Measurements from ENCODE around the gene SLC35A2.
"Not testable (repeated sequence)": the region's sequence is repeated elsewhere in the genome, so short reads cannot be mapped to it uniquely, and the experiment has no call there.

Gene SLC35A2

DNA sequence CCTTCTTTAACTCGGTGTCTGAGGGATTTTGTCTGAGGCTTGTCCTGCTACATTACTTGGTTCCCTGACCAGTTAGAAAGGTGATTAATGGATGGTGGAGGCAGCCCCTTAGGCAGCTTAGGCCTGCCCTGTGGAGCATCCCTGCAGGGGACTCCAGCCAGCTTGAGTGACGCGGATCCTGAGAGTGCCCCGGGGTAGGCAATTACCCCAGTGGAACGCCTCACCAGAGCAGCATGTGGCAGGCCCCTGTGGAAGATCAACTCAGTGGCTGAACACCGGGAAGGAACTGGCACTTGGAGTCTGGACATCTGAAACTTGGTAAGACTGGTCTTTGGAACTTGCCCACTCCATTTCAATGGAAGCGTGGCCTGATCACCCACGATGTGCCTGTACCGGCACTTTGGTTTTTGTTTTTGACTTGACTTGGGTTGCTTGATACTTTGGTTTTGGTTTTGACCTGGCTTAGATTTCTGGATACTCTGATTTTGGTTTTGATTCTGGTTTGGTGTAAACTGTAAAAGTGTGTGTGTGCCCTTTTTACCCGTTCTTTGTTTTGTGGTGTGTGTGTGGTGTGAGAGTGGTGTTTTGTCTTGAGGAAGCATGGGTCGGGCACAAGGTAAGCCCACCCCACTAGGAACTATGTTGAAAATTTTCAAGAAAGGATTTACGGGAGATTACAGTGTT lies 57.2 kb downstream of the SLC35A2 start:
- H3K27me3 ChIP-seq (replicated peaks; ENCODE audit: control insufficient read depth, insufficient read depth, low read length, poor library complexity, severe bottlenecking); H3K4me1 ChIP-seq (ENCODE audit: control insufficient read depth, insufficient read depth, low read length, poor library complexity, severe bottlenecking); H3K36me3 ChIP-seq (ENCODE audit: control insufficient read depth, insufficient read depth, low read length); H3K27ac ChIP-seq (ENCODE audit: insufficient read depth, low read length, poor library complexity, severe bottlenecking); DNase-seq; H3K9me3 ChIP-seq (ENCODE audit: control insufficient read depth, low read length); H3K4me3 ChIP-seq (ENCODE audit: insufficient read depth, low read depth, low read length, poor library complexity, severe bottlenecking): not testable (repeated sequence)

DNA sequence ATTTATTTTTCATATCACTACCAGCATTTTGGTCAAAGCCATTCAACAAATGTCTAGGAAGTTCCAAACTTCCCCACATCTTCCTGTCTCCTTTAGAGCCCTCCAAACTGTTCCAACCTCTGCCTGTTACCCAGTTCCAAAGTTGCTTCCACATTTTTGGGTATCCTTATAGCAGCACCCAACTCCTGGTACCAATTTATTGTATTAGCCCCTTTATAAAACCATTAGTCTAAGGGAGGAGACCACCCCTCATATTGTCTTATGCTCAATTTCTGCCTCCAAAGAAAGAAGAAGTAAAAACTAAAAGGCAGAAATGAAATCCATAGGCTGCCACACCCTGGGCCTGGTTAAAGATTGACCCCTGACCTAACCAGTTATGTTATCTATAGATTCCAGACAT lies 58.0 kb downstream of the SLC35A2 start:
- not testable (repeated sequence) for H3K9me3 ChIP-seq (ENCODE audit: control insufficient read depth, low read length); H3K4me3 ChIP-seq (ENCODE audit: insufficient read depth, low read depth, low read length, poor library complexity, severe bottlenecking); H3K27me3 ChIP-seq (replicated peaks; ENCODE audit: control insufficient read depth, insufficient read depth, low read length, poor library complexity, severe bottlenecking); H3K4me1 ChIP-seq (ENCODE audit: control insufficient read depth, insufficient read depth, low read length, poor library complexity, severe bottlenecking); H3K36me3 ChIP-seq (ENCODE audit: control insufficient read depth, insufficient read depth, low read length); H3K27ac ChIP-seq (ENCODE audit: insufficient read depth, low read length, poor library complexity, severe bottlenecking); DNase-seq

Measured in effector memory CD4-positive, alpha-beta T cell (primary cell).